ENCODE measurements around the gene AKR1D1.

GRCh38 chr7:138074540-138074939 is 1.7 kb upstream of the AKR1D1 start:
- TF ChIP-seq GATA2 (IDR thresholded peaks at IDR 0.05; ENCODE audit: low read depth, low read length) (no peak), GATA3 (IDR thresholded peaks at IDR 0.05; ENCODE audit: low read depth, low read length) (no peak)
